C4-2B (cell line): ENCODE results near the gene PRICKLE4.

ENCODE experiments used
- CTCF ChIP-seq: fragments of 450-650 bp; conservative IDR thresholded peaks from 2 replicates; pipeline ENCODE4 v1.5.1; 2017; ENCODE audit warnings: mild to moderate bottlenecking
- ZFX ChIP-seq: fragments of 450-650 bp; IDR thresholded peaks from 2 replicates; pipeline ENCODE4 v1.6.1; 2017

- TF ChIP-seq CTCF = no peak
- no peak for TF ChIP-seq ZFX
These were observed 45.9 kb downstream of the PRICKLE4 start for GRCh38 chr6:41826343-41827022.
